HepG2 (cell line): Measurements from ENCODE around the gene NBEA. TPM values are rescaled to one million over a fixed set of nuclear protein-coding genes. Genes with fewer than 3 reads are reported as not detected.

Experiments used
- ATAC-seq: fragments of 200-7000 bp; cut with Tn5 transposase; 3 replicates; pipeline ENCODE4 v1.9.1; 2020; ENCODE audit warnings: mild to moderate bottlenecking, moderate library complexity
- BruUV-seq: library from RNA; stranded (reverse); fragments of 400-500 nt; replicated peaks from 2 replicates; lab custom pipeline; 2021; lab: Mats Ljungman, UMichigan
- CTCF ChIA-PET: fragments of 300-600 bp; formaldehyde crosslinking; extraction: SDS; loops from one replicate; lab custom pipeline; 2021; ENCODE audit warnings: low total read pairs, inconsistent platforms, low intra/inter-chr PET ratio; lab: Yijun Ruan, JAX
- POLR2A ChIA-PET: fragments of 350-600 bp; sonication (Branson Sonifier 250); formaldehyde crosslinking; loops from one replicate; lab custom pipeline; 2020; ENCODE audit warnings: antibody characterized with exemption, inconsistent platforms; lab: Yijun Ruan, JAX
- DNase-seq: peaks from one replicate; pipeline ENCODE4 v3.0.0-alpha.2; 2015; ENCODE audit warnings: low spot score
- FAIRE-seq: peaks from 3 replicates; lab custom pipeline; 2011; peaks lifted over from hg19 to GRCh38; lab: Jason Lieb, UNC
- H2AFZ ChIP-seq: one replicate; pipeline ENCODE4 v1.6.1; 2011; ENCODE audit warnings: low read length, inconsistent platforms
- H3K27ac ChIP-seq: fragments of 300-600 bp; 3 replicates; pipeline ENCODE4 v1.8.0; 2011; ENCODE audit warnings: mixed run types, mild to moderate bottlenecking, mixed read lengths, low read length, inconsistent platforms; ENCODE audit not compliant: insufficient read depth; ENCODE audit errors: extremely low read length
- H3K27me3 ChIP-seq, 2 experiments: fragments of 200-600 bp in 1 of 2; 2 replicates in 1 of 2; 3 replicates in 1 of 2; pipeline versions ENCODE4 v1.6.0 to v1.8.0; 2011; ENCODE audit warnings: low read length in 2 of 2, mild to moderate bottlenecking in 2 of 2, moderate library complexity in 2 of 2, inconsistent platforms in 1 of 2; ENCODE audit not compliant: insufficient read depth in 2 of 2, control insufficient read depth in 1 of 2
- H3K36me3 ChIP-seq, 2 experiments: fragments of 200-600 bp in 1 of 2; replicated peaks in 1 of 2; 2 replicates in 1 of 2; 3 replicates in 1 of 2; pipeline versions ENCODE4 v1.5.1 to v1.8.0; 2011; ENCODE audit warnings: low read length in 2 of 2, inconsistent platforms in 1 of 2; ENCODE audit not compliant: insufficient read depth in 2 of 2, control insufficient read depth in 1 of 2
- H3K4me1 ChIP-seq: 2 replicates; pipeline ENCODE4 v1.5.1; 2012; ENCODE audit warnings: low read length, inconsistent platforms; ENCODE audit not compliant: insufficient read depth
- H3K4me2 ChIP-seq: 2 replicates; pipeline ENCODE4 v1.6.0; 2011; ENCODE audit warnings: low read depth, low read length, inconsistent platforms
- H3K4me3 ChIP-seq, 3 experiments: fragments of 200-600 bp in 1 of 3; sonication (generic), shearing (Covaris generic) in 1 of 3; replicated peaks in 1 of 3; 2 replicates each; pipeline ENCODE4 v1.5.1; 2011 to 2016; ENCODE audit warnings: low read length in 3 of 3, inconsistent platforms in 2 of 3, low read depth in 2 of 3, mild to moderate bottlenecking in 2 of 3, control low read depth in 1 of 3, mixed read lengths in 1 of 3; ENCODE audit not compliant: insufficient read depth in 1 of 3
- H3K79me2 ChIP-seq: one replicate; pipeline ENCODE4 v1.6.1; 2011; ENCODE audit warnings: low read length, inconsistent platforms; ENCODE audit not compliant: insufficient read depth
- H3K9ac ChIP-seq: 2 replicates; pipeline ENCODE4 v1.6.0; 2011; ENCODE audit warnings: mild to moderate bottlenecking, low read depth, low read length, inconsistent platforms; ENCODE audit not compliant: insufficient read depth
- H3K9me3 ChIP-seq: 2 replicates; pipeline ENCODE4 v1.5.1; 2012; ENCODE audit warnings: mild to moderate bottlenecking, low read length
- H4K20me1 ChIP-seq: 2 replicates; pipeline ENCODE4 v1.6.0; 2011; ENCODE audit warnings: inconsistent platforms, mild to moderate bottlenecking, low read length, moderate library complexity; ENCODE audit not compliant: insufficient read depth
- BORCS8-MEF2B ChIP-seq: sonication (generic); formaldehyde crosslinking; IDR thresholded peaks from 2 replicates; pipeline ENCODE4 v1.8.0; 2022; ENCODE audit warnings: mild to moderate bottlenecking, missing genetic modification reagents
- GMEB1 ChIP-seq: sonication (generic); formaldehyde crosslinking; IDR thresholded peaks from 2 replicates; pipeline ENCODE4 v1.5.1; 2020; ENCODE audit warnings: missing genetic modification reagents, mild to moderate bottlenecking, borderline replicate concordance
- HOXA5 ChIP-seq: sonication (generic); formaldehyde crosslinking; IDR thresholded peaks from 2 replicates; pipeline ENCODE4 v1.4.0; 2020; ENCODE audit warnings: missing genetic modification reagents
- JUN ChIP-seq: sonication (generic); formaldehyde crosslinking; IDR thresholded peaks from 2 replicates; pipeline ENCODE4 v1.4.0; 2020; ENCODE audit warnings: mild to moderate bottlenecking, missing genetic modification reagents
- LCORL ChIP-seq, 2 experiments: fragments of 450-650 bp in 1 of 2; sonication (generic) in 1 of 2; formaldehyde crosslinking in 1 of 2; IDR thresholded peaks; 2 replicates each; pipeline versions ENCODE4 v1.5.0 to v1.6.1; 2017 to 2020; ENCODE audit warnings: antibody characterized with exemption in 1 of 2, missing genetic modification reagents in 1 of 2
- NCOR1 ChIP-seq: fragments of 200-600 bp; sonication (generic); IDR thresholded peaks from 2 replicates; pipeline ENCODE4 v1.7.0; 2017; ENCODE audit warnings: antibody characterized with exemption, low read length, borderline replicate concordance
- POLR2G ChIP-seq: fragments of 200-400 bp; formaldehyde crosslinking; IDR thresholded peaks from 2 replicates; pipeline ENCODE4 v1.6.1; 2018; ENCODE audit warnings: mild to moderate bottlenecking, low read depth, low read length, moderate library complexity
- PRDM15 ChIP-seq: sonication (generic); formaldehyde crosslinking; IDR thresholded peaks from 2 replicates; pipeline ENCODE4 v1.4.0; 2020; ENCODE audit warnings: missing genetic modification reagents
- SNAPC2 ChIP-seq: sonication (generic); formaldehyde crosslinking; IDR thresholded peaks from 2 replicates; pipeline ENCODE4 v1.8.1; 2022; ENCODE audit warnings: mild to moderate bottlenecking, missing genetic modification reagents
- TBX3 ChIP-seq: fragments of 450-650 bp; IDR thresholded peaks from 2 replicates; pipeline ENCODE4 v1.6.1; 2017; ENCODE audit warnings: antibody characterized with exemption, mild to moderate bottlenecking, inconsistent platforms, borderline replicate concordance
- TRIM24 ChIP-seq: sonication (generic); formaldehyde crosslinking; IDR thresholded peaks from 2 replicates; pipeline ENCODE4 v1.8.0; 2022; ENCODE audit warnings: mild to moderate bottlenecking, missing genetic modification reagents
- ZBTB39 ChIP-seq: sonication (generic); formaldehyde crosslinking; IDR thresholded peaks from 2 replicates; pipeline ENCODE4 v1.5.0; 2020; ENCODE audit warnings: missing genetic modification reagents
- ZNF138 ChIP-seq: sonication (generic); formaldehyde crosslinking; IDR thresholded peaks from 2 replicates; pipeline ENCODE4 v1.5.0; 2020; ENCODE audit warnings: mild to moderate bottlenecking, low read depth, missing genetic modification reagents
- ZNF788 ChIP-seq: sonication (generic); formaldehyde crosslinking; IDR thresholded peaks from 2 replicates; pipeline ENCODE4 v1.5.0; 2020; ENCODE audit warnings: mild to moderate bottlenecking, missing genetic modification reagents, borderline replicate concordance
- ZNF792 ChIP-seq: IDR thresholded peaks from 2 replicates; pipeline ENCODE4 v1.6.1; 2016
- WGBS: methylation state at CpG from one replicate; pipeline ENCODE4 v1.1.6; 2017; ENCODE audit warnings: low lambda C conversion rate; 5-methylcytosine and 5-hydroxymethylcytosine counted together
- in situ Hi-C: cut with HindIII; loops from 2 replicates; pipeline ENCODE4 v1.10.0; 2017; ENCODE audit warnings: low pct_unique_long_range_greater_than_20kb; ENCODE audit not compliant: extremely low pct_ligation_motif_present
- intact Hi-C: fragments of 100-400 bp; cut with micrococcal nuclease; formaldehyde crosslinking; loops from one replicate; pipeline ENCODE4 v1.10.0; 2022; ENCODE audit not compliant: unreplicated experiment
- polyA plus RNA-seq, 8 experiments: library from polyadenylated mRNA; depleted of rRNA in 3 of 8; stranded (reverse) in 7 of 8; unstranded in 1 of 8; fragments of >200 nt; fragmentation: Illumina TruSeq in 4 of 8; extraction: Trizol in 4 of 8; gene quantifications; 2 replicates each; pipeline versions ENCODE4 v1.2.1 to v1.2.3, GENCODE V29; 2011 to 2016; ENCODE audit warnings: low read depth in 4 of 8, missing spikeins in 1 of 8, mixed read lengths in 1 of 8; ENCODE audit not compliant: insufficient read depth in 1 of 8
- total RNA-seq, 5 experiments: library from RNA; depleted of rRNA; stranded (reverse); fragments of >200 nt; fragmentation: Illumina TruSeq; extraction: Trizol; gene quantifications; 2 replicates each; pipeline ENCODE4 v1.2.3, GENCODE V29; 2016; ENCODE audit warnings: low read depth in 1 of 5

Gene NBEA
- total and polyA plus RNA-seq, 2 of the 13 experiments (the other 11 are each of a cell fraction or from before 2014, with no cell fraction given): 2.7 to 2.8 TPM

- H3K9me3 ChIP-seq: no peaks in the 10 kb centered on the region
- no peak for TF ChIP-seq JUN (CRISPR knock-in tag)
- no peak for TF ChIP-seq ZNF792
- TF ChIP-seq BORCS8-MEF2B: no peak
- TF ChIP-seq LCORL (IDR thresholded peaks at IDR 0.05): no peak
- TF ChIP-seq LCORL (CRISPR knock-in tag; IDR thresholded peaks at IDR 0.05): no peak
- no peak for TF ChIP-seq ZBTB39 (CRISPR knock-in tag)
- TF ChIP-seq TBX3: no peak
- no peak for TF ChIP-seq GMEB1 (CRISPR knock-in tag)
- TF ChIP-seq HOXA5 (CRISPR knock-in tag): no peak
- no peak for TF ChIP-seq NCOR1
- TF ChIP-seq ZNF788: no peak
- no peak for TF ChIP-seq ZNF138
- no peak for TF ChIP-seq SNAPC2 (CRISPR knock-in tag)
- TF ChIP-seq POLR2G: no peak
- TF ChIP-seq PRDM15 (CRISPR knock-in tag): no peak
- TF ChIP-seq TRIM24: no peak
- TF ChIP-seq, all 625 proteins: peak for 0
- ATAC-seq (no peak), FAIRE-seq (no peak), DNase-seq (no peak)
- POLR2A ChIA-PET: no interaction called here
- Histone ChIP-seq H4K20me1 (no peaks in the 10 kb centered on the region), H3K27ac (no peak overlapping the region), H3K36me3 (no peaks in the 10 kb centered on the region), H3K27me3 (no peaks in the 10 kb centered on the region), H3K9ac (no peak overlapping the region), H3K4me1 (no peaks in the 10 kb centered on the region), H3K4me3 (no peak overlapping the region), H3K79me2 (no peaks in the 10 kb centered on the region), H3K4me2 (no peak overlapping the region), H2AFZ (no peak overlapping the region)
- in situ Hi-C loops (no loop called here), intact Hi-C loops (no loop called here)
- CTCF ChIA-PET: no interaction called here
- no TSS peak for BruUV-seq
- 55% methylated on average over 3 of the region's 3 CpGs for WGBS
These were observed 543.4 kb downstream of the NBEA start for GRCh38 chr13:35485424-35485823.
